MCF 10A (cell line): ENCODE results near the gene CRACR2B. TPM values are rescaled to one million over a fixed set of nuclear protein-coding genes. Genes with fewer than 3 reads are reported as not detected.

ENCODE experiments used
- BruUV-seq: library from RNA; stranded (reverse); fragments of 400-500 nt; replicated peaks from 2 replicates; lab custom pipeline; 2021; lab: Mats Ljungman, UMichigan
- CTCF ChIA-PET: fragments of 300-600 bp; sonication (Branson Sonifier 250); formaldehyde crosslinking; extraction: SDS; loops from one replicate; lab custom pipeline; 2021; ENCODE audit warnings: antibody characterized with exemption, inconsistent platforms; lab: Yijun Ruan, JAX
- POLR2A ChIA-PET: fragments of 300-600, 350-650 bp; sonication (Branson Sonifier 250); formaldehyde crosslinking; extraction: SDS; loops from one replicate; lab custom pipeline; 2020; ENCODE audit warnings: antibody characterized with exemption, inconsistent platforms; lab: Yijun Ruan, JAX
- DNase-seq: peaks from one replicate; pipeline ENCODE4 v3.0.0-alpha.2; 2018; ENCODE audit not compliant: unreplicated experiment
- H3K27ac Mint-ChIP-seq: one replicate; pipeline ENCODE4 v1.8.0; 2022; ENCODE audit warnings: mild to moderate bottlenecking, low read depth, mixed read lengths; ENCODE audit not compliant: unreplicated experiment
- H3K27me3 Mint-ChIP-seq: one replicate; pipeline ENCODE4 v1.8.0; 2022; ENCODE audit warnings: mixed read lengths; ENCODE audit not compliant: insufficient read depth, unreplicated experiment
- H3K36me3 Mint-ChIP-seq: one replicate; pipeline ENCODE4 v1.8.0; 2022; ENCODE audit warnings: mild to moderate bottlenecking, moderate library complexity, mixed read lengths; ENCODE audit not compliant: insufficient read depth, unreplicated experiment
- H3K4me1 Mint-ChIP-seq: one replicate; pipeline ENCODE4 v1.8.0; 2022; ENCODE audit warnings: mixed read lengths; ENCODE audit not compliant: insufficient read depth, unreplicated experiment
- H3K4me3 Mint-ChIP-seq: one replicate; pipeline ENCODE4 v1.8.0; 2022; ENCODE audit warnings: mild to moderate bottlenecking, moderate library complexity, mixed read lengths; ENCODE audit not compliant: unreplicated experiment
- H3K9me3 Mint-ChIP-seq: one replicate; pipeline ENCODE4 v1.8.0; 2022; ENCODE audit warnings: mixed read lengths; ENCODE audit not compliant: unreplicated experiment
- intact Hi-C: fragments of 100-400 bp; cut with micrococcal nuclease; formaldehyde crosslinking; loops from 2 replicates; pipeline ENCODE4 v1.14.1; 2022
- total RNA-seq: library from RNA; stranded (reverse); gene quantifications from 2 replicates; pipeline ENCODE4 v1.2.3, GENCODE V29; 2022
- TF ChIP-seq, protein P1 (sequence below): fragments of 200-600 bp; IDR thresholded peaks from one replicate; pipeline ENCODE4 v1.8.0; 2022; ENCODE audit warnings: antibody characterized with exemption, mild to moderate bottlenecking; ENCODE audit not compliant: unreplicated experiment

CRACR2B gene
- total RNA-seq, 1 experiment from 2014 or later = 1.2 TPM

DNA sequence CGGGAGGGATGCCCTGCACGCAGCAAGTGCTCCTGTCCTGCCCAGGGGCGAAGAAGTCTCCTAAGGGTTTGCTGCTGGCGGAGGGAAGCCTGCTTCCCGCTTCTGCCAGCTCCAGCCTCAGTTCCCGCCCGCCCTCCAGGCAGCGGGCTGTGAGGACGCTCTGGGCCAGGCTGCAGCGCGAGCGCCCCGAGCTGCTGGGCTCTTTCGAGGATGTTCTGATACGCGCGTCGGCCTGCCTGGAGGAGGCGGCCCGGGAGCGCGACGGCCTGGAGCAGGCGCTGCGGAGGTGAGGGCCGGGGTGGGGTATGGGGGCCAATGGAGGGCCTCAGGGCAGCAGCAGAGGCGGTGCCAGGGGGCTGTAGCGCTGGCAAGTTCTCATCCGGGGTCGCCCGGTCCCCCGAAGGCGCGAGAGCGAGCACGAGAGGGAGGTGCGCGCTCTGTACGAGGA, 2.2 kb downstream of the CRACR2B start:
- peaks cover 17% of the 10 kb centered on the region for H3K4me1 Mint-ChIP-seq
- TF ChIP-seq, protein P1, sequence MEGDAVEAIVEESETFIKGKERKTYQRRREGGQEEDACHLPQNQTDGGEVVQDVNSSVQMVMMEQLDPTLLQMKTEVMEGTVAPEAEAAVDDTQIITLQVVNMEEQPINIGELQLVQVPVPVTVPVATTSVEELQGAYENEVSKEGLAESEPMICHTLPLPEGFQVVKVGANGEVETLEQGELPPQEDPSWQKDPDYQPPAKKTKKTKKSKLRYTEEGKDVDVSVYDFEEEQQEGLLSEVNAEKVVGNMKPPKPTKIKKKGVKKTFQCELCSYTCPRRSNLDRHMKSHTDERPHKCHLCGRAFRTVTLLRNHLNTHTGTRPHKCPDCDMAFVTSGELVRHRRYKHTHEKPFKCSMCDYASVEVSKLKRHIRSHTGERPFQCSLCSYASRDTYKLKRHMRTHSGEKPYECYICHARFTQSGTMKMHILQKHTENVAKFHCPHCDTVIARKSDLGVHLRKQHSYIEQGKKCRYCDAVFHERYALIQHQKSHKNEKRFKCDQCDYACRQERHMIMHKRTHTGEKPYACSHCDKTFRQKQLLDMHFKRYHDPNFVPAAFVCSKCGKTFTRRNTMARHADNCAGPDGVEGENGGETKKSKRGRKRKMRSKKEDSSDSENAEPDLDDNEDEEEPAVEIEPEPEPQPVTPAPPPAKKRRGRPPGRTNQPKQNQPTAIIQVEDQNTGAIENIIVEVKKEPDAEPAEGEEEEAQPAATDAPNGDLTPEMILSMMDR = no peak
- POLR2A ChIA-PET = interaction anchor here (1.3 to 11.4 kb wide), 2 partner anchors 11 to 33 kb away, joined by 4 to 274 read pairs; partner anchors contain the start of gene PNPLA2
- H3K36me3 Mint-ChIP-seq = peaks cover 24% of the 10 kb centered on the region
- no peak overlapping the region for H3K27ac Mint-ChIP-seq
- H3K27me3 Mint-ChIP-seq = no peaks in the 10 kb centered on the region
- H3K4me3 Mint-ChIP-seq = no peak overlapping the region
- CTCF ChIA-PET = no interaction called here
- no peak for DNase-seq
- no peaks in the 10 kb centered on the region for H3K9me3 Mint-ChIP-seq
- BruUV-seq = no TSS peak
- intact Hi-C loops = no loop called here

DNA sequence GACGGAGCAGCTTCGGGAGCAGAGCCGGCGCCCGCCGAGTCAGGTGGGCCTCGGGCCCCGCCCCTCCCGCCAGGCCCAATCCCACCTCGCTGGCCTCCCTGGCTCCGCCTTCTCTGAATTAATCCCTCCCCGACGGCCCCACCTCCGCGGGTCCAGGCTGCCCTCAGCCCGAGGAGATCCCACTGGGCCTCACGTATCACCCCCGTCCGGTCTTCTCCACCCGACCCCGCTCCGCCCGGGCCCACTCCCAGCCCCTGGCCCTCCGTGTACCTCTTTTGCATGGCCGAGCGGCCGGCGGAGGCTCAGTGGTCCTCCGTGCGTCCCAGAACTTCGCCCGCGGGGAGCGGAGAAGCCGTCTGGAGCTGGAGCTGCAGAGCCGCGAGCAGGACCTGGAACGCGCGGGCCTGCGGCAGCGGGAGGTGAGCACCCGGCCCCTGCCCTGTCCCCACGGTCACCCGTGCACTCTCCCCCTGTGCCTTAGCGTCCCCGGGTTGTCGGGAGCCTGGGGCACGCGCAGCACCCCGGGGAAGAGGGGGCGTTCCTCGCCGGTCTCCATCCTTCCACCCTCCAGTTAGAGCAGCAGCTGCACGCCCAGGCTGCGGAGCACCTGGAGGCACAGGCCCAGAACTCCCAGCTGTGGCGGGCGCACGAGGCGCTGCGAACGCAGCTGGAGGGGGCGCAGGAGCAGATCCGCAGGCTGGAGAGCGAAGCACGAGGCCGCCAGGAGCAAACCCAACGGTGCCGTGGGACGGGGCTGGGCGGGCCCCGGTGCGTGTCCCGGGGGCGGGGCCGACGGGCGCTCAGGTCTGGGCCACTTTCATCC, 2.8 kb downstream of the CRACR2B start:
- ChIA-PET POLR2A (interaction anchor here (0.7 to 11.4 kb wide), 5 partner anchors 12 to 205 kb away, joined by 3 to 274 read pairs (median 5); partner anchors contain the start of genes PNPLA2, POLR2L, RPLP2 and TSPAN4), CTCF (no interaction called here)
- Mint-ChIP-seq H3K27me3 (no peaks in the 10 kb centered on the region), H3K27ac (no peak overlapping the region), H3K9me3 (no peaks in the 10 kb centered on the region), H3K4me3 (no peak overlapping the region), H3K36me3 (peaks cover 24% of the 10 kb centered on the region), H3K4me1 (peaks cover 17% of the 10 kb centered on the region)
- TF ChIP-seq, protein P1 = no peak
- intact Hi-C loops = no loop called here
- DNase-seq = no peak
- BruUV-seq = no TSS peak

DNA sequence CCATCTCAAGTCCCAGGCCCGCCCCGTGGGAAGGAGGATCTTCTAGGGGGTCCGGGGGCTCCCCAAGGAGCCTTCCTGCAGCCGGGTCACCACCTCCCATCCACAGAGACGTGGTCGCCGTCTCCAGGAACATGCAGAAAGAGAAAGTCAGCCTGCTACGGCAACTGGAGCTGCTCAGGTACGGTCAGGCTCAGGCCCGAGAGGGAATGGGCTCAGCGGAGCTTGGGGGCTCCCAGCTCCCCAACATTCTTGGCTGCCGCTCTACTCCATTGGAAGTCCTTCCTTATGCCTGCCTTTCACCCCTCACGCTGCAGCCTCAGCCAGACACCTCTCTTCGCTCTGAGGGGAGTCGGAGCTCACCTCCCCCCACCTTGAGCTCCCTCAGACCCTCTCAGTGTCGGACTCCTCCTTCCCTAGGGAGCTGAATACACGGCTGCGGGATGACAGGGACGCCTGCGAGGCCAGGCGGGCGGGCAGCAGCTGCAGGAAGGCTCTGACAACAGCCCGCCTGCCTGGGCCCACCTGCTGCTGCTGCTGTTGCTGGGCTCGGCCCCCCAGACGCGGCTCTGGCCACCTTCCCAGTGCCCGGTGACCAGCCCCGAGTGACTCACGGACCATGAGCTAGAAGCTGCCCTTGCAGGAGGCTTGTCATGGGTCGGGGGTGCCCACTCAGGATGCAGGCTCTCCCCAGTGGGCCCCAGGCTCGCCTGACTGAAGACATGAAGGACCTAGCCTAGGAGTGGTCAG, 3.6 kb downstream of the CRACR2B start:
- no peak overlapping the region for H3K27ac Mint-ChIP-seq
- peaks cover 27% of the 10 kb centered on the region for H3K36me3 Mint-ChIP-seq
- ChIA-PET CTCF (no interaction called here), POLR2A (interaction anchor here (0.5 to 11.4 kb wide), 8 partner anchors 12 to 296 kb away, joined by 3 to 274 read pairs (median 4); partner anchors contain the start of genes AP2A2, HRAS, PNPLA2 and POLR2L)
- DNase-seq = no peak
- intact Hi-C loops = no loop called here
- H3K4me1 Mint-ChIP-seq = peaks cover 17% of the 10 kb centered on the region
- BruUV-seq = no TSS peak
- H3K9me3 Mint-ChIP-seq = no peaks in the 10 kb centered on the region
- TF ChIP-seq, protein P1 = no peak
- peak overlapping the region; percentile 46 for H3K4me3 Mint-ChIP-seq
- H3K27me3 Mint-ChIP-seq = no peaks in the 10 kb centered on the region
